ENCODE measurements around the gene NKD1. TPM values are rescaled to one million over a fixed set of nuclear protein-coding genes. Genes with fewer than 3 reads are reported as not detected.

NKD1 gene
- total RNA-seq, 1 donor from 2014 or later = 2.1 TPM

DNA sequence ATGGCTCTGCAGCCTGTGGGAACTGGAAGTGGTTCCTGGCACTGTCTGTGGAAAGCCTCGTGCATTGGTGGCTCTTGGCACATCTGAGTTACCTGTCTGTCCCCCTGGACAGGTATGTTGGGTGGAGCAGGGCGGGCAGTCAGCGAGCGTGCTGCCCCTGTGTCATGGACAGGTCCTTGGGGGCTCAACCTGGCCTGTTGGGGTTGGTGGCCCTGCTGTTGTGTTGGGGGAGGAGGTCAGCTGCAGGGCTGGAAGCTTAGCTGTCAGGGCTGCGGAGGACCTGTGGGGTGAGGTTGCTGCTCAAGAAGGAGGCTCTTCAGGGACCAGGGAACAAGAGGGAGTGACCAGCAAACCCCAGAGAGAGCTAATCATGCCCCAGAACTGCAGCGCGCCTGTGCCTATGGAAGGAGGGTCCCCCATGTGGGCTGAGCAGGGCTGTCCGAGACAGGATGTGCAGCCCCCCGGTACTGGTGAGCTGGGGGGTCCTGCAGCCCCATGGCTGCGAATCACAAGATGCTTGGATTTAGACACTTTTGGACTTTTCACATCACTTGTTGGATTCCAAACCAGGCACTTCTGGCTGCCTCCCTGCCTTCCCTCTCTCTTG, 7.2 kb downstream of the NKD1 start:
- H3K27ac ChIP-seq (ENCODE audit: low read depth, low read length) = no peak overlapping the region
- H3K27me3 ChIP-seq (ENCODE audit: control insufficient read depth in 3 of 3, insufficient read depth in 3 of 3, low read length in 3 of 3) = no peaks in the 10 kb centered on the region
- H3K9ac ChIP-seq (ENCODE audit: low read depth in 1 of 3, low read length in 3 of 3) = no peak overlapping the region
- H3K4me1 ChIP-seq (ENCODE audit: control insufficient read depth in 3 of 3, insufficient read depth in 3 of 3, low read length in 3 of 3) = no peaks in the 10 kb centered on the region
- no peak overlapping the region for H3K4me3 ChIP-seq (ENCODE audit: low read length in 3 of 3)
- peaks cover 0 to 3% (median 0%) of the 10 kb centered on the region in 3 donors for H3K36me3 ChIP-seq (ENCODE audit: control insufficient read depth in 3 of 3, insufficient read depth in 3 of 3, low read length in 3 of 3)
- H3K9me3 ChIP-seq (ENCODE audit: control insufficient read depth in 3 of 3, low read length in 3 of 3) = peaks cover 0 to 3% (median 0%) of the 10 kb centered on the region in 3 donors

DNA sequence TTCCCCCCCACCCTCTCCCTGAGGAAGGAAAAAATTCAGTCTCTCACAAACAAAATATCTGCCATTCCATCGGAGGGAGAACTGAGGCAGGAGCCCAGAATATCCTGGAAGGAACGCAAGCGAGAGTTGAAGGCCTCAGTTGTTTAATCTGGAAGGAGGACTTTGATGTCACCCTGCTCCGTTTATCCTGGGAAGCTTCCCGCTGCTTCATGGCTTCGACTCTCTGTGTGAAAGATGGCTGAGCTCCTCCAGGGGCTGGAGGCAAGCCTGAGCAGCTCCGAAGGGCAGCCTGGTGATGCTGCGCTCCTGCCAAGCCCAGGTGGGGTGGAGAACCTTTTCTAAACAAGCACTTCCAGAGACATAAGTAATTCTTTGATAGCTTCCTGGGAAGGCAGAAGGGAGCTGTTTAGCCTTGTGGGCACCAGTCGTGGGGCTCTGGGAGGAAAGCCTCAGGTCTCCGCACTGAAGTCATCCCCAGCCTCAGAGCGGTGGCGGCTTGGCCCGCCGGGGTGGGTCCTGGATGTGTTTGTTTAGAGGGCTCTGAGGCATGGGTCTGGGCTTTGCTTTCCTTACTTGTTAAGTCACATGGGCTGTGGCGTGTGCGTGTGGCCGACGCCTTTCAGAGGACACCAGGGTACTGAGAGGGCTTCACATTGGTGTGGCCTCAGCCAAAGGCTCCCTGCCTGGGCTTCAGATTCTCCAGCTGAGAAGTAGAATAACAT, 7.9 kb downstream of the NKD1 start:
- H3K4me1 ChIP-seq (ENCODE audit: control insufficient read depth in 3 of 3, insufficient read depth in 3 of 3, low read length in 3 of 3) = no peaks in the 10 kb centered on the region
- H3K27me3 ChIP-seq (ENCODE audit: control insufficient read depth in 3 of 3, insufficient read depth in 3 of 3, low read length in 3 of 3) = no peaks in the 10 kb centered on the region
- no peak overlapping the region for H3K27ac ChIP-seq (ENCODE audit: low read depth, low read length)
- H3K9ac ChIP-seq (ENCODE audit: low read depth in 1 of 3, low read length in 3 of 3) = no peak overlapping the region
- H3K4me3 ChIP-seq (ENCODE audit: low read length in 3 of 3) = no peak overlapping the region
- peaks cover 0 to 3% (median 0%) of the 10 kb centered on the region in 3 donors for H3K36me3 ChIP-seq (ENCODE audit: control insufficient read depth in 3 of 3, insufficient read depth in 3 of 3, low read length in 3 of 3)
- peaks cover 0 to 3% (median 0%) of the 10 kb centered on the region in 3 donors for H3K9me3 ChIP-seq (ENCODE audit: control insufficient read depth in 3 of 3, low read length in 3 of 3)

GRCh38 chr16:50557046-50557445, 8.8 kb downstream of the NKD1 start:
- peaks cover 0 to 3% (median 0%) of the 10 kb centered on the region in 3 donors for H3K36me3 ChIP-seq (ENCODE audit: control insufficient read depth in 3 of 3, insufficient read depth in 3 of 3, low read length in 3 of 3)
- no peak overlapping the region for H3K9ac ChIP-seq (ENCODE audit: low read depth in 1 of 3, low read length in 3 of 3)
- H3K27me3 ChIP-seq (ENCODE audit: control insufficient read depth in 3 of 3, insufficient read depth in 3 of 3, low read length in 3 of 3) = no peaks in the 10 kb centered on the region
- peaks cover 0 to 3% (median 0%) of the 10 kb centered on the region in 3 donors for H3K9me3 ChIP-seq (ENCODE audit: control insufficient read depth in 3 of 3, low read length in 3 of 3)
- no peak overlapping the region for H3K27ac ChIP-seq (ENCODE audit: low read depth, low read length)
- H3K4me1 ChIP-seq (ENCODE audit: control insufficient read depth in 3 of 3, insufficient read depth in 3 of 3, low read length in 3 of 3) = no peaks in the 10 kb centered on the region
- H3K4me3 ChIP-seq (ENCODE audit: low read length in 3 of 3) = no peak overlapping the region

DNA sequence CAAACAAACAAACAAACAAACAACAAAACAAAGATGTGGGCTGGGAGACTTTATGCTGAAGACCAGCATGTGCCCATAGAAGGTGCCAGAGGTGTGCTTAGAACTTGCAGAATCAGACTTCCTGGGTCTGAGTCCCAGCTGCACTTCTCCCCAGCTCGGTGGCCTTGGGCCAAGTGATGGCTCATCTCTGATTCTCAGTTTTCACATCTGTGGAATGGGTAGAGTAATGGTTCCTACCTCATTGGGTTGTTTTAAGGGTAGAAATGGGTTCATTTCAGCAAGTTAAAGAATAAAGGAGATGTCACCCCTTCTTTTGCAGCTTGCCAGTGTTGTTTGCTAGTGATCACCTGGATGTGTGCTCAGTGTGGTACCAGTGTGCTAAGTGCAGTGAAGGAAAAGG, 10.7 kb downstream of the NKD1 start:
- H3K27ac ChIP-seq (ENCODE audit: low read depth, low read length) = no peak overlapping the region
- H3K9ac ChIP-seq (ENCODE audit: low read depth in 1 of 3, low read length in 3 of 3) = no peak overlapping the region
- no peaks in the 10 kb centered on the region for H3K27me3 ChIP-seq (ENCODE audit: control insufficient read depth in 3 of 3, insufficient read depth in 3 of 3, low read length in 3 of 3)
- peaks cover 0 to 3% (median 0%) of the 10 kb centered on the region in 3 donors for H3K36me3 ChIP-seq (ENCODE audit: control insufficient read depth in 3 of 3, insufficient read depth in 3 of 3, low read length in 3 of 3)
- no peaks in the 10 kb centered on the region for H3K4me1 ChIP-seq (ENCODE audit: control insufficient read depth in 3 of 3, insufficient read depth in 3 of 3, low read length in 3 of 3)
- peaks cover 0 to 3% (median 0%) of the 10 kb centered on the region in 3 donors for H3K9me3 ChIP-seq (ENCODE audit: control insufficient read depth in 3 of 3, low read length in 3 of 3)
- H3K4me3 ChIP-seq (ENCODE audit: low read length in 3 of 3) = no peak overlapping the region

DNA sequence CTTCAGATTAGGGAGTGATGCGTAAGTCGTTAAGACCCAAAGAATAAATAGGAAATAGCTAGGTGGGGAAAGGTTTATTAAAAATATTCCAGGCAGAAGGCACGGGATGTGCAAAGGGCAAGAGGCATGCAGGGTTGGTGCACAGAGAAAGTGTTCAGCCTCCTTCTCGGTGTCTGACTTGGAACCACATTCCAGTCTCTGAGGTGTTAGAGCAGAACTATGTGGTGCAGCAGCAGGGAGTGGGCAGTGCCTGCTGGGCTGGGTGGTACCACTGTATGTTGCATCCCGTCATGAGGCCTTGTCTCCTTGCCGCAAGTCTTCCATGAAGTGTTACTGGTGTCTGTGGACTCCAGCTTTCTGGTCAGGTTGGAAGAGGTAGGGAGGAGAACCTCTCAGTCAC, 11.1 kb downstream of the NKD1 start:
- no peak overlapping the region for H3K4me3 ChIP-seq (ENCODE audit: low read length in 3 of 3)
- no peaks in the 10 kb centered on the region for H3K4me1 ChIP-seq (ENCODE audit: control insufficient read depth in 3 of 3, insufficient read depth in 3 of 3, low read length in 3 of 3)

DNA sequence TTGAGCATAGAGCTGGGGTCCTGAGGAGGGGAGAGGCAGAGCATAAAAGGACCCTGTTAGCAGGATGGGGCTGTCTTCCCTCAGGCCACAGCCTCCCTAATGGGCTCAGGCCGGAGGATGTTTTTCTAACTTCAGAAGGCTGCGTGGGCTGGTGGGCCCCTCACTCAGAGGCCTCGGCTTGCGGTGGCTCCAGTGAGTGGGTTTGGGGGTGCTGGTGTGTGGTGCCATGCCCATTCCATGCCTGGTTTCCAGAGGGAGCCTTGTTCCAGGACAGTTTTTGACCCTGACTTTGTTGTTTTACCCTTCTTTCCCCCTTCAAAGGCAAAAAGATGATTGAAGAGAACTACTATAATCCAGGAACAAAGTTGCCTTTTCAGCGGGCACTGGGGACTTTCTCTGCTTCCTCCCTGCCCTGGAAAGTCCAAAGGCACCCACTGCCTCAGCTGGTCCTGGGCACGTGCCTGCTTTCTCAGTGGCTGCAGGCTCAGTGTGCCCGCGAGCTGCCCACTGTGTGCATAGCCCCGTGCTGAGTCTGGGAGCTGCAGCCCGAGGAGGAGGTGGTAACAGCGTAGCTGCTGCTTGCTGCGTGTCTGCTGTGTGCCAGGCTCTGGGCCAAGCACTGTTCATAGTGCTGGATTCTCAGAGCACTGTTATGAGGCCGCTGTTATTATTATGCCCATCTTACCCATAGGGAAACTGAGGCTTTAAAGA, 11.8 kb downstream of the NKD1 start:
- peaks cover 0 to 3% (median 0%) of the 10 kb centered on the region in 3 donors for H3K36me3 ChIP-seq (ENCODE audit: control insufficient read depth in 3 of 3, insufficient read depth in 3 of 3, low read length in 3 of 3)
- H3K9me3 ChIP-seq (ENCODE audit: control insufficient read depth in 3 of 3, low read length in 3 of 3) = peaks cover 0 to 3% (median 0%) of the 10 kb centered on the region in 3 donors

More for the DNA sequence above, 11.1 kb downstream of the NKD1 start:
- Histone ChIP-seq H3K27me3 (ENCODE audit: control insufficient read depth in 3 of 3, insufficient read depth in 3 of 3, low read length in 3 of 3) (no peaks in the 10 kb centered on the region), H3K9ac (ENCODE audit: low read depth in 1 of 3, low read length in 3 of 3) (no peak overlapping the region), H3K36me3 (ENCODE audit: control insufficient read depth in 3 of 3, insufficient read depth in 3 of 3, low read length in 3 of 3) (peaks cover 0 to 3% (median 0%) of the 10 kb centered on the region in 3 donors), H3K9me3 (ENCODE audit: control insufficient read depth in 3 of 3, low read length in 3 of 3) (peaks cover 0 to 3% (median 0%) of the 10 kb centered on the region in 3 donors), H3K27ac (ENCODE audit: low read depth, low read length) (no peak overlapping the region)

GRCh38 chr16:50560903-50561863, 13.0 kb downstream of the NKD1 start:
- Histone ChIP-seq H3K9me3 (ENCODE audit: control insufficient read depth in 3 of 3, low read length in 3 of 3) (peaks cover 0 to 3% (median 0%) of the 10 kb centered on the region in 3 donors), H3K36me3 (ENCODE audit: control insufficient read depth in 3 of 3, insufficient read depth in 3 of 3, low read length in 3 of 3) (peaks cover 0 to 3% (median 0%) of the 10 kb centered on the region in 3 donors), H3K27ac (ENCODE audit: low read depth, low read length) (no peak overlapping the region)

More for the DNA sequence above, 11.8 kb downstream of the NKD1 start:
- Histone ChIP-seq H3K27ac (ENCODE audit: low read depth, low read length) (no peak overlapping the region), H3K4me3 (ENCODE audit: low read length in 3 of 3) (no peak overlapping the region), H3K4me1 (ENCODE audit: control insufficient read depth in 3 of 3, insufficient read depth in 3 of 3, low read length in 3 of 3) (no peaks in the 10 kb centered on the region), H3K27me3 (ENCODE audit: control insufficient read depth in 3 of 3, insufficient read depth in 3 of 3, low read length in 3 of 3) (no peaks in the 10 kb centered on the region), H3K9ac (ENCODE audit: low read depth in 1 of 3, low read length in 3 of 3) (no peak overlapping the region)

DNA sequence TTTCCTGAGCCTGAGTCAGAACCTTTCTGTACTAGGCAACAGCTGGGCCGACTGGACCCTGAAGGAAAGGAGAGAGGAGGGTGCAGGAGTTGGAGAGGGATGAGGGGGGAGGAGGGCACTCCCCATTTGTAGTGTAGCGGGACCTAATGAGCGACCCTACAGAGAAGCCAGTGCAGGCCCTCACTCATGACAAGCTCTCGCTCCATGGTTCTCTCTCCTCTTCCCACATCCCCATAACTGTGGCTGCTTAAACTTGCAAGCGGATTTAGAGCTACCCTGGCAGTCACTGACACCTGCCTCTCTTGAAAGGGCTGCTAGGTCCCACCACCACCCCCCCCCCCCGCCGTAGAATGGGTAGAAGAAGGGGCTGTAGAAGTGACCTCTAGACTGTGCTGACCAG, 14.5 kb downstream of the NKD1 start:
- no peaks in the 10 kb centered on the region for H3K36me3 ChIP-seq (ENCODE audit: control insufficient read depth in 3 of 3, insufficient read depth in 3 of 3, low read length in 3 of 3)
- H3K4me3 ChIP-seq (ENCODE audit: low read length in 3 of 3) = no peak overlapping the region
- H3K27ac ChIP-seq (ENCODE audit: low read depth, low read length) = no peak overlapping the region
- H3K9ac ChIP-seq (ENCODE audit: low read depth in 1 of 3, low read length in 3 of 3) = no peak overlapping the region
- H3K9me3 ChIP-seq (ENCODE audit: control insufficient read depth in 3 of 3, low read length in 3 of 3) = no peaks in the 10 kb centered on the region
- H3K27me3 ChIP-seq (ENCODE audit: control insufficient read depth in 3 of 3, insufficient read depth in 3 of 3, low read length in 3 of 3) = peaks cover 0 to 3% (median 0%) of the 10 kb centered on the region in 3 donors
- no peaks in the 10 kb centered on the region for H3K4me1 ChIP-seq (ENCODE audit: control insufficient read depth in 3 of 3, insufficient read depth in 3 of 3, low read length in 3 of 3)

More at GRCh38 chr16:50560903-50561863, 13.0 kb downstream of the NKD1 start:
- H3K4me1 ChIP-seq (ENCODE audit: control insufficient read depth in 3 of 3, insufficient read depth in 3 of 3, low read length in 3 of 3) = no peaks in the 10 kb centered on the region
- no peak overlapping the region for H3K4me3 ChIP-seq (ENCODE audit: low read length in 3 of 3)
- H3K27me3 ChIP-seq (ENCODE audit: control insufficient read depth in 3 of 3, insufficient read depth in 3 of 3, low read length in 3 of 3) = no peaks in the 10 kb centered on the region
- H3K9ac ChIP-seq (ENCODE audit: low read depth in 1 of 3, low read length in 3 of 3) = no peak overlapping the region

- no peak overlapping the region for H3K4me3 ChIP-seq (ENCODE audit: low read length in 3 of 3)
- H3K27me3 ChIP-seq (ENCODE audit: control insufficient read depth in 3 of 3, insufficient read depth in 3 of 3, low read length in 3 of 3) = peaks cover 0 to 3% (median 0%) of the 10 kb centered on the region in 3 donors
- no peaks in the 10 kb centered on the region for H3K9me3 ChIP-seq (ENCODE audit: control insufficient read depth in 3 of 3, low read length in 3 of 3)
- no peak overlapping the region for H3K27ac ChIP-seq (ENCODE audit: low read depth, low read length)
- no peak overlapping the region for H3K9ac ChIP-seq (ENCODE audit: low read depth in 1 of 3, low read length in 3 of 3)
- no peaks in the 10 kb centered on the region for H3K36me3 ChIP-seq (ENCODE audit: control insufficient read depth in 3 of 3, insufficient read depth in 3 of 3, low read length in 3 of 3)
- no peaks in the 10 kb centered on the region for H3K4me1 ChIP-seq (ENCODE audit: control insufficient read depth in 3 of 3, insufficient read depth in 3 of 3, low read length in 3 of 3)
Observed at GRCh38 chr16:50563989-50564388, 15.8 kb downstream of the NKD1 start.

Measured in skeletal muscle tissue (tissue), 4 donors.